Breast epithelium (tissue), 3 donors: ENCODE measurements around the gene IL12A.

Experiments
- CTCF ChIP-seq, 3 donors: fragments of 450-650 bp; IDR thresholded peaks; one replicate each; pipeline ENCODE4 v1.5.1; 2016 to 2017; ENCODE audit warnings: antibody characterized with exemption in 3 of 3, mild to moderate bottlenecking in 3 of 3, moderate library complexity in 3 of 3
- POLR2A ChIP-seq: fragments of 450-650 bp; IDR thresholded peaks from one replicate; pipeline ENCODE4 v1.6.1; 2016; ENCODE audit warnings: antibody characterized with exemption, mild to moderate bottlenecking, moderate library complexity

- no peak for TF ChIP-seq POLR2A
- no peak for TF ChIP-seq CTCF (IDR thresholded peaks at IDR 0.05)
Measured at GRCh38 chr3:159948429-159949144, 40.0 kb upstream of the IL12A start.
